SH-SY5Y (cell line): ENCODE measurements around the gene WASHC4.
A peak's percentile ranks its signal among the peaks of the same experiment; 100 is the strongest.

ENCODE experiments used
- GATA2 ChIP-seq: IDR thresholded peaks from 2 replicates; pipeline ENCODE4 v1.6.1; 2011; ENCODE audit warnings: mild to moderate bottlenecking, low read depth, low read length
- GATA3 ChIP-seq: IDR thresholded peaks from 2 replicates; pipeline ENCODE4 v1.6.1; 2011; ENCODE audit warnings: low read depth, mild to moderate bottlenecking, low read length, moderate library complexity

Gene WASHC4

DNA sequence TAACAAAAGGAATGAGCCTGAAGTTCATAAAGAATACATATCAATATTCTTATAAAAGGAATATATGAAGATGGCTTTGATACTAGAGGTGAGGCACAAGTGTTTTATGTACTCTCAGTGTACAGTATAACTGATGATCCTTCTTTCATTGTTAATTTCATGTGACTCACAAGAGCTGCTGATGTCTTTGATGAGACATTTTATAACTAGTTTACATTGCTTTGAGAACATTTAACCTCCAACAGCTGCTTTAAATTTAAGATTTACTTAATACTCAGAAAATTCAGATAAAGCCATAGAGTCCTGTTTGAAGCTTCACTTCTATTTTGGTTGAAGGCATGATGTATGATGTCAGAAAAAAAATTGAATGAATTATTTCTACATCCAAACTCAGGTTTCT, 59.8 kb downstream of the WASHC4 start:
- TF ChIP-seq GATA3, result no peak
- TF ChIP-seq GATA2, result no peak

DNA sequence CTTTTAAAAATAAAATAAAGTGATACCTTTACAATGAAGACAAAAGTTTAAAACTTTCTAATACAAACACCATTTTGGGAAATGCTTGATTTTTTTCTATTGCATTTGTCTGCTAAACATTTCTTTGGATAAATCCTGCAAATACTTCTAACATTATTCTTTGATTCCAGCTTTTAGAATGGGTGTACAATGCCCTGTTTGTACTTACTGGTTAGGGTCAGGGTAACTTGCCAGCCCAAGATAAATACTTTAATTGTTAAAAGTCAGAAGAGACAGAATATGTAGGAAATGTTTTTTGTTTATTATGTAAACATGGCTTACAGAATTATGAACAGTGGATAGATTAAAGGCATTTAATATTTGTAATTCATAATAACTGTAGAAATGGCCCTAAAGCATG, 60.5 kb downstream of the WASHC4 start:
- TF ChIP-seq GATA3 (no peak), GATA2 (no peak)

DNA sequence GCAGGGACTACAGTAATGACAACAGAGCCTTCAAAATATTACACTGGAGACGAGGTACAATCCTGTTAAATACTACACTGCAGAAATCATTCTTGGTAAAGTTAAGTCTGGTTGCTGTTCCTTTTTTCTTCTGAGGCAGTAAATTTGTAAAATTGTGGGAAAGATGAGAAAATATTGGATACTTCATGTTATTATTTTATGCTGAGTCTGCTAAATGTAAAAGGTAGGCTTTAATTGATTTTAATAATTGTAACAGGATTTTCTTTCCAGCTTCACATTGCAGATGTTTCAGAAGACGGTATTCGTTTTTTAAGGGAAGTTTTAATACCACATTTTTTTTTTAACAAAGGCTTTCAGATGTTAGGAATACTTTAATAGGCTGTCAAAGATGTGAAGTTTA, 62.6 kb downstream of the WASHC4 start:
- TF ChIP-seq GATA2 (no peak), GATA3 (no peak)

DNA sequence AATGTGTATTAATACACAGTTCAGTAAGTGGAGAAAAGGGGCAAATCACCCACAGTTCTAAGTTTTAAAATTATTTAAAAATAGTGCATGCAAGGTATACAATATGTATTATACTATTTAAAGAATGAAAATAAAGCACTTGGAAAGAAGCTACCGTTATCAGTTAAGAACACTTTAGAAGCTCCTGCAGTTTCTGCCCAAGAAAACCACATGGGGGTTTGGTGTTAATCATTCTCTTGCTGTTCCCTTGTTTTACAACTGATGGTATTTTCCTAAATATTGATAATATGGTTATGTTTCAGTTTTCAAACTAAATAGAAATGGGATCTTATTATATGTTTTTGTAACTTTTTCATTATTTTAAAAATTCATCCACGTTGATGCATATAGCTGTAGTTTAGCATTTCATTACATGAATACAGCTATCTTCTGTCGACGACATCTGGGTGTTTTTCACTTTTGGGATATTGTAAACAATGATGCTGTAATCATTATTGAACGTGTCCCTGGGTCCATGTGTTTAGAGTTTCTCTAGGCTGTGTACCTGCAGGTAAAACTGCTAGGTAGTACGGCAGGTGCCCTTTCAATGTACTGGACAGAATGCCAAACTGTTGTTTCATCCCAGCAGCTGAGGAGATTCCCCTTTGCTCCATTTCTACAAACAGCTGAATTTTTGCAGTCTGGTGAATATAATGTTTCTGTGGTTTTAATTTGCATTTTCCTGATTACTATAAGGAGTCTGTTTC, 64.3 kb downstream of the WASHC4 start:
- TF ChIP-seq GATA2 (no peak), GATA3 (no peak)

DNA sequence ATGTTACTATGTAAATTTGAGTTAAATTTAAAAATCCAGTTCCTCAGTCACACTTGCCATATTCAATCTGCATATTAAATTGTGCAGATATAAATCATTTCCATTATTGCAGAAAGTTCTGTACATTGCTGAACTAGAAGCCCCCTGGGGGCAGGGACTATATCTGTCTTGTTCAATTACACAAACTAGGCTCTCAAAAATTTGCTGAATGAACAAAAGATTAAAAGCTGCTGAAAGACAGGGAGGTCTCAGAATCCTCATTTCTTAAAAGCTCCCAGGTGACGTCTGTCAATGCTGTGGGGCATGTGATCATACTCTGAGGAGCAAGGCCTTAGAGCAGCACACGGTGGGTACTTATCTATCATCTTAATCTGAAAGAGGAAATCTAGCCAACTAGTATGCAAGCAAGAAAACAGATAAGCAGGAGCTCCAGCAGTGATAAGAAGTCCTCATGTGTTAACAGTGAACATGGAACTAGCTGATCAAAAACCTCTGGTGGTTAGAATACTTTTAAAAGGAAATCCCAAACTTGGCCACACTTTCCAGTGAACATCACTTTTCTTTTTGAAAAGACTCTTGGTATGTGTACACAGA, 68.0 kb downstream of the WASHC4 start:
- TF ChIP-seq GATA3, result no peak
- TF ChIP-seq GATA2, result no peak

DNA sequence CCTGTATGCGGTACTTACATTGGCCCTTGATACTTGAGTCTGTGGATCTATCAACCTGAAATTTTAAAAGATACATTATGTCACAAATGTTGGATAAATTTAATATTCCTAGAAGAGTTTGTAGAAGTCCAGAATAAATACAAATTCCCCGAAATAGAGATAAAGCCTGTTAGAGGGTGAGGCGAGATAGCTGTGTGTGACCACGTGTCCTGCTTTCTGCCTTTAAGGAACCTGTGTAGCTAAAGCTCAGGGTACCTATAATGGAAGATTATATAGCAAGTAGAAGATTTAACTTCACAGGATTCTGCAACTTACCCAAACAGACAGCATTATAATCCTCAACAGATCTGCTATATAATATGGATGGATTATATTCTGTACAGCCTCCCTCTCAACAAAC, 69.7 kb downstream of the WASHC4 start:
- TF ChIP-seq GATA3 (no peak), GATA2 (no peak)

DNA sequence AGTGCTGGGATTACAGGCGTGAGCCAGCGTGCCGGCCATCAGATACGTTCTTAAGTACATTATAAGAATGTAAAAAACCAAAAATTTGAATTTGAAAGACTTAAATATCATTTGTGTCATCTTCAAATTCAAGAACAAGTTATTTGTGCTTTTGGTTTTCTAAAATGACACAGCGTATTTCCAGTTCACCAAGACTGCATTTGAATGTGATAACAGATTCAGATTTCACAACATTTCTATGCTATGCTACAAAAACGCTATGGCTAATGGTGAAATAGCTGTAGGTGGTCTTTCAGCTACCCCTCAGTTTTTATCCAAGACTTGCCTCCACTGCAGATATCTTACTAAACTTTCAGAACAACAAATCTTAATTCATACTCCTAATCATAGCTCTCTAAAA, 81.8 kb downstream of the WASHC4 start:
- TF ChIP-seq GATA3 (no peak), GATA2 (no peak)

DNA sequence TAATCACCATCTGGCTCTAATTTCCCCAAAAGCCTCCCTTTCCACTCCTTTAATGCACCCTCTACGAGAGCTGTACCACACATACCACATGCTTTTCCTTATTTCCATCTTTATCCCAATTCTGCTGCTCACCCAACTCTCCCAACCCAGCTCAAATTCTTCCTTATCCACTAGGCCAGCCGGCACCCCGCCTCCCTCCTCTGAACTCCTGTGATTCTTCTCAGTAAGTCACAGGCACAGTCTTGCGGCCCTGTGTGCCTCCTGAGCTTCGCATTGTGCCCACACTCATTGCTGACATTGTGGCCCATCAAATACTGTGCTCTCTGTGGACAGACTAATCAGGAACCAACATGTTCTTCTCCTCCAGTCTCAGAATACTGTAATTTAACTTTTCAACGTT, 83.0 kb downstream of the WASHC4 start:
- TF ChIP-seq GATA2, result no peak
- TF ChIP-seq GATA3, result no peak

DNA sequence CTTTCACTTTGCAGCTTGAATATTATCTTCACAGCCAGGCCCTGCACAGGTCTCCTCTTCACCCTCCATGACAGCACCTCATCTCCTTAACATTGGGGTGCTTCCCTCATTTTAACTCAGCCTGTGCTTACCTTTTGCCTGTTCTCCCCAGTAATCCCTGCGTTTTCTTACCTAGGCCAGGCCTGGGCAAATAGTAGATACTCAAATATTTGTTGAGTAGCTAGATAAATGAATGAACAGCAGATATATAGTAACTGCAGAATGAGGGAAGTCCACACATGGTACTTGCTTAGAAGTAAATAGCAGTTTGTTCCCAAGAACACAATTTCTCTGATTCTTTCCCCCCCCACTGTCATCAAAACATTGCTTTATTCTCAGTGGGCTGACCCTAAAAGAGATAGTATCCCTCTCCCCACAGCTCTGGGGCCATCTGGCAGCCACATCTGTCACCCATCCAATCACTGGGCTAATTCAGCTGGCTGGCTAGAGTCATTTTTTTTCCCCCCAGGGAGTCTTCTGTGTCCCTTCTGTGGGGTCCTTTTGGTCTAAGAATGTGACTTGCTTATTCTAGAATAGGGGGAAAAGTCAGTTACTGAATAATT, 85.2 kb downstream of the WASHC4 start:
- TF ChIP-seq GATA3 (no peak), GATA2 (peak; percentile 46)

DNA sequence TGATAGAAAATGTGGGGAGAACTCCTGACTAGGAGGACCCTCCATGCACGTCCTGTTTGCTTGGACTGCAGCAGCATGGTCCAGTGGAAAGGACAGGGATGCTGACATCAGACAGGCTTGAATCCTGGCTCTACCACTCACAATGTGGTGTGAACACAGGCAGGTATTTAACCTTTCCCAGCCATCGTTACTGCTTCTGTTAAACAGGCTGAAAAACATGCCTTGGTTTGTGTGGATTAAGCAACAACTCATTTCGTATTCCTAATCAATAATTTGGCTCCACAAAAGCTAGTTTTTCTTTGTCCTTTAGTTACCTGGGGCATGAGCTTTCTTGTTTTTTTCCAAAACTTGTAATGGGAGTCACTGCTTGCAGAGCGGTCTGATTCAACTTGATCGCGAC, 87.4 kb downstream of the WASHC4 start:
- no peak for TF ChIP-seq GATA3
- TF ChIP-seq GATA2, result no peak

DNA sequence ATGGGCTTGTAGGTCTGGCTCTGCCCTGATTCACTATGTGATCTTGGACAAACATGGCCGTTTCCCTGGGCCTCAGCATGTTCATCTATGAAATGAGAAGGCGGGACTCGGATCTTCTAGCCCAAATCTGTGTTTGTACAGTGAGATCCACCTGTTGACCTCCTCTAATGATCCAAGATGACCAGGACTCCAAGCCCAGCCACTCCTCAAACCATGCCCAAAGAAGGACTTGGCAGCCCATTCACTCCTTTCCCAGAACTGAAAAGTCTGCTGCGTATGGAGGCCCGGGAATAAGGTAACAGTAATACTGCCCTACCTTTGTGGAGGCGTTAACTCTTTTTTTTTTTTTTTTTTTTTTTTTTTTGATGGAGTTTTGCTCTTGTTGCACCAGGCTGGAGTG, 88.6 kb downstream of the WASHC4 start:
- TF ChIP-seq GATA3 (no peak), GATA2 (no peak)

DNA sequence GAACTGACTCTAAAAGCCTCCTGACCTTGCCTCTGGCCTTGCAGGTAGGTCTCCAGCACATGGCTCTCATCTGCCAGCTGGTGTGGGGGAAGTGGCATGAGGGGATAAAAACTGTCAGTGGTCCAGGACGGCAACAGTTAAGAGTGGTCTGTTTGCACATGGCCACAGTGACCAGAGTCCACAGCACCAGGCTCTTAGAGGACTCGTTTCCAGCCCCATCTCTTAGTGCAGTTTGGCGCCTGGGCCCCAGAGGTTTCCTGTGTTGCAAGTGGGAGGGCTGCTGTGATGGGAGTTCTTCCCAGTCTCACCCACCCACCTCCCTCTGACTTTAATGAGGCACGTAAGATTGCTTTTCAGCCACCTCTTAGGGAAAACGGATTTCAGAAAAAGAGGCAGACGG, 91.4 kb downstream of the WASHC4 start:
- TF ChIP-seq GATA2 (no peak), GATA3 (no peak)

DNA sequence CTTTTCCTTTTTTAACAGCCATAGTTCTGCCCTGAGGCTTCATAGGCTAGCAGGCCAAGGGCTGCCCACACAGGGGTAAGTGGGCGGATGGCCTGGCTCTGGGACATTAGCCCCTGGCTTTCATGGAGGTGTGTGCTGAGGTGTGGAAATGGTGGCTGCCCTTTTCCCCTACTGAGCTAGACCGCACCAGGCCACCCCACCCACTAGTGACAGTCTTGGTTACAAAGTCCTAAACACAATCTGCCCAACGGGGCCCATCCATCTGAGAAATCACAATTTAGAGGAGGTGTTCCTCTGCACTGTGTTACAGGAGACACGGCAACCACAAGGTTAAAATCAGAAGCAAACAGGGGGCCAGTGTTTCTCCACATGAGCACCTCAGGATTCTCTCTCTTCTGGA, 92.9 kb downstream of the WASHC4 start:
- TF ChIP-seq GATA2, result no peak
- no peak for TF ChIP-seq GATA3

DNA sequence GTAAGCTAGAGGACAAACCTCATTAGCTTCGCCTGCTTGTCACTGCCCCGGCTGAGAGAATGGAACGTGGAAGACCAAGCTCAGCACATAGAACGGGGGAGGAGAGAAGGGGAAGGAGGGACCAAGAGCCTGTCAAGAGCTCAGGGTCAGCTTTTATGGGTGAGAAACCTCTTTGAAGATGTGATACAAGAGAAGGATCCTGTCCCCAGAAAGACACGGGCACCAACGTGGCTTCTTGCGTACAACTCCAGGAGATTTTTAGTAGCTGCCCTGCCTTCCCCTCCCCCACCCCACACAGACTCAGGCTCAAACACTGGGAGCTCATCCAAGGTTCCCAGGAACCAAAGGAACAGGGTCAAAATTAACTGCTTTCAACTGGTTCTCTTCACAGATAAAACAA, 93.8 kb downstream of the WASHC4 start:
- TF ChIP-seq GATA2 (no peak), GATA3 (no peak)

DNA sequence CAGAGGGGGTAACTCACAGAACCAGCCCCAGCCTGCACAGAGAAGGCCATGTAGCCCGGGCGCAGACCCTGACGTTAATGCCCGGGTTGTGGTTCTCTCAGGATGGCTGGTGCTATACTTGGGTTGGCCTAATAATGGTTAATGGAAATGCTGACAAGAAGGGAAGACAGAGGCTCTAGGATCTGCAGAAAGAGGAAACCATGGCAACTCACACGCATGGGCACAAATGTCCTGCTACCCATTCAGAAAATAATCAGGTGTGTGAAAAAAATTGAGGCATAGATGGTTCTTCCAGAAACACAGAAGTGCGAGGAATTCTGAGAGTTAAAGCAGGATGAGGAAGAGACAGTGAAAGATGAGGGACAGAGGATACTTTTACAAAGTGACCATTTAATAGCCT, 94.7 kb downstream of the WASHC4 start:
- TF ChIP-seq GATA3 (no peak), GATA2 (no peak)

DNA sequence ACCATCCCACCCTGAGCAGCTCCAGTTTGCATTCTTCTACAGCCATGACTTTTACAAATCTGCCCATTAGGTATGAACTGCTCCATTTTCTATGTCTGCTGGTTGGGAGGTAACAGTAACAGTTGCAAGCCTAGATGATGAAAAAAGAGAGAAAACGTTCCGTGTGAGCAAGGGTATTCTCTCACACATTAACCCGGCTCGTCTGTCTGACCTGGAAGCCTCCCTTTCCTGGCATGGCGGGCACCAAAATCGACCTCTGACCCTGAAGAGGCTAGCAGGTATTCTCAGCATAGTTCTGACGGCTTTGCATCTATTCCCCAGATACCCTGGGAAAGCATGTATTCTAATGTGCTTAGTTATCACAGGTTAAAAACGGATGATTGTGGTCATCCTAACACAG, 96.6 kb downstream of the WASHC4 start:
- TF ChIP-seq GATA2, result no peak
